HG02678 (cell line): Measurements from ENCODE around the gene BACH2.
"Not testable (repeated sequence)": the region's sequence is repeated elsewhere in the genome, so short reads cannot be mapped to it uniquely, and the experiment has no call there.

ENCODE experiments used
- ATAC-seq: cut with Tn5 transposase; IDR thresholded peaks from one replicate; pipeline ENCODE4 v1.9.1; 2021; ENCODE audit warnings: mild to moderate bottlenecking, moderate library complexity; ENCODE audit not compliant: unreplicated experiment

BACH2 gene

GRCh38 chr6:90186637-90187371 is 109.8 kb downstream of the BACH2 start:
- no peak for ATAC-seq

DNA sequence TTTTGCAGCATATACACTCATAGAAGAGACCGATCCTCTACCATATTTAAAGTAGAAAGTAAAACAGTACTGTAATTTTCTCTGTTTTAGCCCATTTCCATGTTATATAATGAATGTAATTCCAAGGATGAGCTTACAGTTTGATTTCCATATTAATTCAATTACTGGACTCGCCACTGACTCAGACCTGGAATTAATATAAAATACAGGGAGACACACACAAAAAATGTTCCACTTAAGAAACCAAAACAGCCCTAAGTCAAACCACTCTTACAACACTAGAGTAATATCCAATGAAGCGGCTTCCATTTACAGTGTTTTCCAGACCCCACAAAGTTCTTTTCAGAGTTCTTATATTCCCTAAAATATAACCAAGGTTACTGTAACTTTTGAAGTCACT is 110.6 kb downstream of the BACH2 start:
- no peak for ATAC-seq

- no peak for ATAC-seq
Measured at GRCh38 chr6:90184334-90185298, 112.0 kb downstream of the BACH2 start.

DNA sequence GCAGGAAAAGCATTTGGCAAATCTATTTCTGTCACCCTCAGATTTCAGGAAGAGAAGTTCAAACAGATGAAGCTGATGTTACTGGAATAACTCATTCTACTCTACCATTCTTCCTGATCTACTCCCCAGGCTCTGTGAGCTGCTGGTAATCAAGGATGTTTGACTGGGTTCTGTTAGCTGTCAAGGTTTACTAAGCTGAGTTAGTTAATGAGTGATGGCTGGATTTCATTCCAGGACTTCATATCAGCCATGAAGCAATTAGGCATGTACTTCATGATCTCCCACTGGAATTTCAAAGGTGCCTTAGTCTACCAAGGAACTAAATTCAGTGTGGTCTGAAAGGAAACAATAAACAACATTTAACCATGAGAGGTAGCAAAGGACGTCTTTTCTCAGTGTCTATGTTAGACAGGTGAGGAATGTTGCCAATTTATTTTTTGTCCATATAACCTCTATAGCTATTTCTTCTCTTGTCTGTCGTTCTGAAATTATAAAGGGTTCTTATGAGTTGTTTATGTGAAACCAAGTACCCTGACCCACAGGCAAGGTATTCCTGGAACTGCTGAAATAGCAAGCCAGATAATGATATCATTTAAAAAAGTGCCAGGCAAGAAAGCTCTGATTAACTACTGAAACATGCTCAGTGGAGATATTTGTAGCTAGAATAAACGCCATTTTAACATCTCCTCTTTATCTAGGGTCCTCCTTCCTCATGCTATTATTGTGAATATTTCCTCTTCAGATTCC is 112.9 kb downstream of the BACH2 start:
- ATAC-seq: no peak

DNA sequence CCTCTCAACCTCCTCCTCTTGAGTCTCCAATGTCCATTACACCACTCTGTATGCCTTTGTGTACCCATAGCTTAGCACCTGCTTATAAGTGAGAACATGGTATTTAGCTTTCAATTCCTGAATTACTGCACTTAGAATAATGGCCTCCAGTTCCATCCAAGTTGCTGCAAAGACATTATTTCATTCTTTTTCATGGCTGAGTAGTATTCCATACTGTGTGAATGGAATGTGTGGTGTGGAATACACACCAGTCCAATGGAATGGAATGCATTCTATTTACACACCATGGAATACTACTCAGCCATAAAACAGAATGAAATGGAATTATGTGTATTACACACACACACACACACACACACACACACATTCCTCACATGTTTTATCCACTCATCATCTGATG is 116.1 kb downstream of the BACH2 start:
- no peak for ATAC-seq

- no peak for ATAC-seq
Measured at GRCh38 chr6:90179190-90180169, 117.2 kb downstream of the BACH2 start.

DNA sequence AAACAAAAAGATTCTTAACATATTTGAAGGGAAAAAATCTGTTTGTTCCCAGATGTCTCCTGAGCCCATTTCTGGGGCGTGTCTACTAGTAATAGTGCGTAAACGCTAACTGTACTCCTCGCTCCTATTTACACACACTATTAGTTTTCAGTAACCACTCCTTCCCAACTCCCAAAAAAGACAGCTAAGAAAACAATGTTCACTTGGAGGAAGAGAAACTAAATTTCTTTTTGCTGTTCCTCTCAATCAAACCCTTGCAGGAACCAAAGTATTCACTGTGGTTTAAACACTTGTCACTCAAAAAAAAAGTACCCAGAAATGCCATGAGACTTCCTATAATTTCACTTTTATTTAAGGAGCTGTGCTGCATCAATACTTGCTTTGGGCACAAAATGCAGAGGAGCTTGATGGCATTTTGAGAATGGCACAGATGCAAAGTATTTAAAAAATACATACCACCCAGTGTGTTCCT is 118.2 kb downstream of the BACH2 start:
- no peak for ATAC-seq

GRCh38 chr6:90177544-90178383 is 118.9 kb downstream of the BACH2 start:
- ATAC-seq: no peak

DNA sequence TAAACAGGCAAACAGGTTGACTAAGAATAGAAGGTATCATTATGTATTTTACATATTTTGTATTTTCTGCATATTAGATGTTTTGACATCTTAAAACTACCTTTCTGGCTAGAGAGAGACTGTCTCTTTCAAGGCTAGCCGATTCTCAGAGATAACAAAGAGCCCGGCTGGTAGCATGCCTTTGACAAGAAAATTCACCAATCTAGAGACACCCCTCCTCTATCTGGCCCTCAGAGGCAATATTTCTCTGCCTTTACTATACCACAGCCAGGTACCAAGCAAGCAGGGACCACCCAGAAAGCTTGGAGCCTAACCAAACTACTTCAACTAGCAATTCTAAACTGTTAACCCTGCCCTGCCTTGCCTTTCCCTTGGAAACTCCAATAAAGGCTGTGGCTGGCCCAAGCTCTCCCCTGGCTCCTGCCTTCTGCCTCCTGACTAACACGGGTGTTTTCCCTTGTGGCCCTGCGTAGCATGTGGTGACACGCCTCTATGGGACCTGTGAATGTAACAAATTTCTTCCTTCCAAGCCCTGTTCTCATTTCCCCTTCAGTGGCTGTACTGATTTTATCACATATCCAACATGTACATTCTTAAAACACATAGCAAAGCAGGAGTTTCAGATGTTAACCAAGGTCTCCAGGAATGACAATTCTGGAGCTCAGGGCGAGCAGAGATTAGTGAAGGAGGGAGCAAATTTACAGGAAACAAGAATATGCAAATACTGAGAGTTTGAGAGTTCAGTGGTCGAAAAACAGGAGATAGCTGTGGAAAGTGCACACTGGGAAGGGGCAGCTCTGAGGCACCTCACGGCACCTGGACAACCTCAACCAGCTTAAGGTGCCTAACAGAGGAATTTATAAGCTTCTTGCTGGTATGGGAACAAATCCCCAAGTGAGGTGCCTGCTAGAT is 120.8 kb downstream of the BACH2 start:
- ATAC-seq: peak; percentile 64

- ATAC-seq: no peak
Measured at GRCh38 chr6:90173262-90173925, 123.2 kb downstream of the BACH2 start.

- ATAC-seq: no peak
Measured at GRCh38 chr6:90170601-90171000, 126.0 kb downstream of the BACH2 start.

GRCh38 chr6:90169374-90169773 is 127.3 kb downstream of the BACH2 start:
- no peak for ATAC-seq

DNA sequence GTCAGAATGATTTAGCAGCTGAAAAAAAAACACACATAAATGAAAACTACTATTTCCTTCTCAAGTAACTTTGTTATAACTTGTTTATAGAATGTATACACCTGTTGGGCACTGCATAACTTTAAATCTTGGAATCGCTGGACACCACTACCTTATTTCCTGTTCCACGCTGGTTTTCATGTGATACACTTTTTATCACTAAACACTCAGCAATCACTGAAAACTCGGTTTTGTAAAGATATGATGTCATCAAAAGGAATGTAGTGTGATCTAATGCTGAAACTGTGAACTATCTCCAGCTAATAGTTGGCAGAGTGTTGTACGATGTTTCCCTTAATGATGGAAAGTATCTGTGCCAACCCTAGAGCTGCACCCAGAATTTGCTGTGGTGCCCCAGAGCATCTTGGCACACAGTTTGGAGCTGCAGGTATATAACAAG is 127.9 kb downstream of the BACH2 start:
- ATAC-seq: no peak

DNA sequence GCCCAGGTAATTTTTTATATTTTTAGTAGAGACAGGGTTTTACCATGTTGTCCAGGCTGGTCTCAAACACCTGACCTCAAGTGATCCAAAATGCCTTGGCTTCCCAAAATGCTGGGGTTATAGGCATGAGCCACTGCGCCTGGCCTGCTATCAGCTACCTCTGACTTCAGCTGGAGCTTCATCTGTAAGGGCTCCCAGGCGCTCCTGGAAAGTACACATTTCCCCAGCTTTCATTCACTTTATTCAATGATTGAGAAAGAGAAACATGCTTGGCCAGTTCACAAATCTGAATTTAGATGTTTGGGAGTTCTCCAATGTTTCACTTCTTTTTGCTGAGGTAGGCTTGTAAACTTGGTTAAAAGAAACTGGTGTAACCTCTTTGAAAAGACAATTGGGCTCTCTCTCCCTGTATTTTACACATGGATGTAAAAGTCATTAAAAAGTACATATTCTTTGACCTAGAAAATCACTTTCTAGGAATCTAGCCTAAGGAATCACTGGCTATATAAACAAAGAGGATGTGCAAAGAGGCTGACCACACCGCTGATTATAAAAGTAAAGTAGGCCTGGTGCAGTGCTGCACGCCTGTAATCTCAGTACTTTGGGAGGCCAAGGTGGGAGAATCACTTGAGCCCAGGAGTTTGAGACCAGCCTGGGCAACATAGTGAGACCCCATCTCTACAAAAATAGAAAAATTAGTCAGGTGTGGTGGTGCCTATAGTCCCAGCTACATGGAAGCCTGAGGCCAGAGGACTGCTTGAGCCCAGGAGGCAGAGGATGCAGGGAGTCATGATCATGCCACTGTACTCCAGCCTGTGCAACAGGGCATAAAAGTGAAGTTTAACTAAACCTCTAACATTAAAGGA is 128.9 kb downstream of the BACH2 start:
- ATAC-seq: no peak

DNA sequence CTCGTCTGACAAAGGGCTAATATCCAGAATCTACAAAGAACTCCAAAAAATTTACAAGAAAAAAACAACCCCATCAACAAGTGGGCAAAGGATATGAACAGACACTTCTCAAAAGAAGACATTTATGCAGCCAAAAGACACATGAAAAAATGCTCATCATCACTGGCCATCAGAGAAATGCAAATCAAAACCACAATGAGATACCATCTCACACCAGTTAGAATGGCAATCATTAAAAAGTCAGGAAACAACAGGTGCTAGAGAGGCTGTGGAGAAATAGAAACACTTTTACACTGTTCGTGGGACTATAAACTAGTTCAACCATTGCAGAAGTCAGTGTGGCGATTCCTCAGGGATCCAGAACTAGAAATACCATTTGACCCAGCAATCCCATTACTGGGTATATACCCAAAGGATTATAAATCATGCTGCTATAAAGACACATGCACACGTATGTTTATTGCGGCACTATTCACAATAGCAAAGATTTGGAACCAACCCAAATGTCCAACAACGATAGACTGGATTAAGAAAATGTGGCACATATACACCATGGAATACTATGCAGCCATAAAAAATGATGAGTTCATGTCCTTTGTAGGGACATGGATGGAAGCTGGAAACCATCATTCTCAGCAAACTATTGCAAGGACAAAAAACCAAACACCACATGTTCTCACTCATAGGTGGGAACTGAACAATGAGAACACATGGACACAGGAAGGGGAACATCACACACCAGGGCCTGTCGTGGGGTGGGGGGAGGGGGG is 130.3 kb downstream of the BACH2 start:
- not testable (repeated sequence) for ATAC-seq
